Astrocyte (in vitro differentiated cells and primary cell): ENCODE measurements around the gene TNIK.

Experiments used
- CTCF ChIP-seq: IDR thresholded peaks from 2 replicates; pipeline ENCODE4 v1.5.1; 2011; ENCODE audit warnings: low read depth, mild to moderate bottlenecking, inconsistent platforms, low read length, moderate library complexity; ENCODE audit not compliant: insufficient read depth
- EZH2 ChIP-seq: IDR thresholded peaks from 2 replicates; pipeline ENCODE4 v1.6.1; 2012; ENCODE audit warnings: mild to moderate bottlenecking, low read length, inconsistent platforms; ENCODE audit not compliant: insufficient read depth

- TF ChIP-seq CTCF (no peak), EZH2 (no peak)
These were observed 343.3 kb downstream of the TNIK start for GRCh38 chr3:171116824-171117395.
